ENCODE results near the gene SLC1A4. TPM values are rescaled to one million over a fixed set of nuclear protein-coding genes. Genes with fewer than 3 reads are reported as not detected.
A peak's percentile ranks its signal among the peaks of the same experiment; 100 is the strongest.

The SLC1A4 gene
- total RNA-seq, 1 donor from 2014 or later, result 35.4 TPM

DNA sequence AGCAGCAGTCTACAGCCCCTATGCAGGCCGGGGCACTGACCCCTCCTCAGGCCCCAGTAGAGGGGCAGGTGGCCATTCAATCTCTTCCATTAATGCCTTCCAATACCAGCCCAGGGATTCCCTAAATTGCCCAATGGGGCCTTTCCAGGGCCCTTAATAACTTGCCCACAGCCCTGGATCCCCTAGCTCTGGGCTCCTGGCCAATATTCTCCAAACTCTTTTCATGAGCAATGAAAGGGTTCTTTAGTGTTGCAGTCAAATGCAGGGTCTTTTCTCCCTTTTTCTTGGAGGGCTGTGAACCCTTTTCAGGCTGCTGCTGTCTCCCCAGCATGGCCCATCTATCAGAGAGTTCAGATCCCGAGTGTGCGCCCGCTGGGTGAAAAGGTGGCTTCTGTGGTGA is 41.3 kb upstream of the SLC1A4 start:
- ChIA-PET CTCF (interaction anchor here (1.1 to 3.7 kb wide), 3 partner anchors 9 to 40 kb away, joined by 3 to 16 read pairs (median 6); no protein-coding TSS in a partner anchor), POLR2A (interaction anchor here (0.7 to 4.9 kb wide), 3 partner anchors 10 to 40 kb away, joined by 3 to 35 read pairs (median 9); partner anchors contain the start of gene SLC1A4)
- intact Hi-C loops (cut with micrococcal nuclease), result loop anchor here (2.0 kb wide), 1 partner anchor 31 kb away; no protein-coding TSS in a partner anchor
- Mint-ChIP-seq H3K36me3 (ENCODE audit: low read depth) (peaks cover 3% of the 10 kb centered on the region), H3K9me3 (no peaks in the 10 kb centered on the region), H3K27ac (no peak overlapping the region), H3K27me3 (no peaks in the 10 kb centered on the region), H3K4me3 (no peak overlapping the region), H3K4me1 (peaks cover 63% of the 10 kb centered on the region)
- TF ChIP-seq, protein P1, sequence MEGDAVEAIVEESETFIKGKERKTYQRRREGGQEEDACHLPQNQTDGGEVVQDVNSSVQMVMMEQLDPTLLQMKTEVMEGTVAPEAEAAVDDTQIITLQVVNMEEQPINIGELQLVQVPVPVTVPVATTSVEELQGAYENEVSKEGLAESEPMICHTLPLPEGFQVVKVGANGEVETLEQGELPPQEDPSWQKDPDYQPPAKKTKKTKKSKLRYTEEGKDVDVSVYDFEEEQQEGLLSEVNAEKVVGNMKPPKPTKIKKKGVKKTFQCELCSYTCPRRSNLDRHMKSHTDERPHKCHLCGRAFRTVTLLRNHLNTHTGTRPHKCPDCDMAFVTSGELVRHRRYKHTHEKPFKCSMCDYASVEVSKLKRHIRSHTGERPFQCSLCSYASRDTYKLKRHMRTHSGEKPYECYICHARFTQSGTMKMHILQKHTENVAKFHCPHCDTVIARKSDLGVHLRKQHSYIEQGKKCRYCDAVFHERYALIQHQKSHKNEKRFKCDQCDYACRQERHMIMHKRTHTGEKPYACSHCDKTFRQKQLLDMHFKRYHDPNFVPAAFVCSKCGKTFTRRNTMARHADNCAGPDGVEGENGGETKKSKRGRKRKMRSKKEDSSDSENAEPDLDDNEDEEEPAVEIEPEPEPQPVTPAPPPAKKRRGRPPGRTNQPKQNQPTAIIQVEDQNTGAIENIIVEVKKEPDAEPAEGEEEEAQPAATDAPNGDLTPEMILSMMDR (IDR thresholded peaks at IDR 0.05), result no peak
- DNase-seq (no peak), ATAC-seq (ENCODE audit: low read depth) (no peak)

DNA sequence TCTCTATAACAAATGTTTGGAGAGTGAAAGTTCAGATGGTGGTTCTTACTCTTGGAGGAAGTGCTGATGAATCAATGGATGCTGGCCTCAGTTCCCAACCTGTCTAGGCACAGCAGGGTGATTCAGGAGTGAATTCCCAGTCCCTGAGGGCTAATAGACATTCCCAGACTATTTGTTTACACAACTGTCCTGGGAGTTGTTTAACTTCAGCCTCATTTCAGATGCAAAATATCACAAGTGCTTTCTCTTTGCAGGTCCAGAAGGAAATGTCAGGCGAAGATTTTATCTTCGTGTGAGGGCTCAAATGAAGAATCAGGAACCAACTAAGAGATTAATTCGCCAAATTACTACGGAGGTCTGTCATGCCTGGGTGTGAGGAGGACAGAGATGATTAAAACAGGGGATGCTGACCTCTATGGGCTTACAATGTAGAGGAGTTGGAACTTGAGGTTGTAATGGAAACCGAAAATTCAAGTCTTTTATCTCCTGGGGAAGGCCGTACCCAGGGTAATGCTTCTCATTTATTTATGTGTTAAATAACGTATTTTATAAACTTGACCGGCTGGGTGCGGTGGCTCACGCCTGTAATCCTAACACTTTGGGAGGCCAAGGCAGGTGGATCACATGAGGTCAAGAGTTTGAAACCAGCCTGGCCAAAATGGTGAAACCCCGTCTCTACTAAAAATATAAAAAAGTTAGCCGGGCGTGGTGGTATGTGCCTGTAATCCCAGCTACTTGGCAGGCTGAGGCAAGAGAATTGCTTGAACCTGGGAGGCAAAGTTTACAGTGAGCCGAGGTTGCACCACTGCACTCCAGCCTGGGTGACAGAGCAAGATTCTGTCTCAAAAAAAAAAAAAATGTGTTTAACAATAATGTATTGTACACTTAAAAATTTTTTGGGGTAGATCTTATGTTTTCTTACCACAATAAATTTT is 38.7 kb upstream of the SLC1A4 start:
- Mint-ChIP-seq H3K9me3 (peaks cover 1% of the 10 kb centered on the region), H3K27me3 (no peaks in the 10 kb centered on the region), H3K4me3 (no peak overlapping the region), H3K36me3 (ENCODE audit: low read depth) (peaks cover 4% of the 10 kb centered on the region), H3K4me1 (peaks cover 45% of the 10 kb centered on the region), H3K27ac (no peak overlapping the region)
- intact Hi-C loops (cut with micrococcal nuclease), result no loop called here
- no peak for ATAC-seq (ENCODE audit: low read depth)
- no peak for DNase-seq
- POLR2A ChIA-PET, result interaction anchor here (0.6 kb wide), 1 partner anchor 212 kb away, joined by 14 read pairs; no protein-coding TSS in a partner anchor
- CTCF ChIA-PET, result no interaction called here
- TF ChIP-seq, protein P1 (IDR thresholded peaks at IDR 0.05), result no peak

DNA sequence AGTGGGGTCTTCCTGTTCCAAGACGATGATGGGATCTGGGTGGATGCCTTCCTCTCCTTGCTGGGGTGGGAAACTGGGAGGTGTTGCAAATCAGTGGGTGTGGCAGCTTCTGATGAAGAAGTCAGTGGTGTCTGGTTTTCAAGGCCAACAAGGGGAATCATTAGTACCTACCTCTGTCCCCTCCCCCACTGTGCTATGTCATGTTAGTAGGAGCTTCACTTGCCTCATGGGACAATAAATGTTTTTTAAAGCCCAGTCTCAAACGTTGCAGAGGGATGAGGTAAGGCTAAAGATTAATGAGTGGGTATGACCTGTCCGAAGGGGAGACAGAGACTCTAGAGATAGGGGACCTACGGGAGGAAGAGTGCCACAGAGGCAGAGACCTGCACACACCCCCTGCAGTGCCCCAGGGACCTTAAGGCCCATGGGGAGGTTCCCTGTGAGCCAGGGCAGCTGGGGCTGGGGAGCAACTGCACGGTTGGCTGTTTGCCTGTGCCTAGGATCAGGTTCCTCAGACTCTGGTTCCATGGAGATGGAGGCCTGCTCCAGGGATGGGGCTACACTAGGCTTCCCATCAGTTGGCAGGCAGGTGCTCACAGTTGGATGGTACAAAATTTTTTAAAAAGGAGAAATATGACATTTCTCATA is 37.8 kb upstream of the SLC1A4 start:
- no peaks in the 10 kb centered on the region for H3K27me3 Mint-ChIP-seq
- DNase-seq (no peak), ATAC-seq (ENCODE audit: low read depth) (peak; percentile 52)
- H3K4me1 Mint-ChIP-seq, result peaks cover 35% of the 10 kb centered on the region
- intact Hi-C loops (cut with micrococcal nuclease), result no loop called here
- peaks cover 4% of the 10 kb centered on the region for H3K9me3 Mint-ChIP-seq
- POLR2A ChIA-PET, result interaction anchor here (0.6 to 1.2 kb wide), 2 partner anchors 35 to 211 kb away, joined by 5 to 14 read pairs; no protein-coding TSS in a partner anchor
- peaks cover 6% of the 10 kb centered on the region for H3K36me3 Mint-ChIP-seq (ENCODE audit: low read depth)
- H3K4me3 Mint-ChIP-seq, result no peak overlapping the region
- H3K27ac Mint-ChIP-seq, result no peak overlapping the region
- CTCF ChIA-PET, result no interaction called here
- TF ChIP-seq, protein P1 (IDR thresholded peaks at IDR 0.05), result no peak

DNA sequence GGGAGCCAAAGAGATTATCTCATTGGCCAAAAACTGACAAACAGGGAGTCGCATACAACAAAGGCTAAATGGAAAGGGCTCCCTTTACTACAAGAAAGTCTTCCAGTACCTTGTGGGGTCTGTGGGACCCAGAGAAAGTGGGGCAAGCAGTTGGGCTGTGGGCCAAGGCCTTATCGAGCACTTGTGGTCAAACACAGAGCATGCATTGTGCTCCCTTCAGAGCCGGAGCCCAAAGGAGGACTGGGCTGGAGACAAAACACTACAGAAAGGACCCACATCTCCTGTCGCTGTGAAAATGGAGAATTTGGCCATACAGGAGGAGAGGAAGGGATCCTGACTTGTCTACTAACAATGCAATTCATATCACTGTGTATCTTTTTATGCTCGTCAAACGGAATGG is 37.1 kb upstream of the SLC1A4 start:
- Mint-ChIP-seq H3K9me3 (peaks cover 4% of the 10 kb centered on the region), H3K36me3 (ENCODE audit: low read depth) (peaks cover 3% of the 10 kb centered on the region), H3K4me1 (peaks cover 29% of the 10 kb centered on the region), H3K27ac (no peak overlapping the region), H3K4me3 (no peak overlapping the region), H3K27me3 (no peaks in the 10 kb centered on the region)
- intact Hi-C loops (cut with micrococcal nuclease), result no loop called here
- CTCF ChIA-PET, result no interaction called here
- POLR2A ChIA-PET, result interaction anchor here (1.2 kb wide), 1 partner anchor 36 kb away, joined by 5 read pairs; no protein-coding TSS in a partner anchor
- TF ChIP-seq, protein P1 (IDR thresholded peaks at IDR 0.05), result no peak
- DNase-seq, result no peak
- ATAC-seq (ENCODE audit: low read depth), result no peak
